ENCODE measurements around the gene APOM.

The APOM gene

DNA sequence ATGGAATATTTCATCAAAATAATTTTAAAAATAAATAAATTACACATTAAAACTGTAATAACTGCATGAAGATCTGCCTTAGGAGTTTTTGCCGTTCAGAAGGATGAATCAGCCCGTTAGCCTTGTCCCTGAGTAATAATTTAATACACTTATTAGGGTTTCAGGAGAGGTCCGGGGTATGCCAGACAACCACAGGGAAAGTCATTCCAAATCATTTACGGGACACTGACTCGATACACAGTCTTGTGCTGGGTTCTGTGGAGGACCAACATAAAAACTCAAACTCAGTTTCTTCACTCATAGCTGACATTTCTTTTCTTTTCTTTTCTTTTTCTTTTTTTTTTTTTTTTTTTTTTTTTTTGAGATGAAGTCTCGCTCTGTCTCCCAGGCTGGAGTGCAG is 50.2 kb downstream of the APOM start:
- no peak overlapping the region for H3K4me3 ChIP-seq (ENCODE audit: low read length)
- no peak for TF ChIP-seq ZNF274 (IDR thresholded peaks at IDR 0.05; ENCODE audit: low read depth, low read length)

DNA sequence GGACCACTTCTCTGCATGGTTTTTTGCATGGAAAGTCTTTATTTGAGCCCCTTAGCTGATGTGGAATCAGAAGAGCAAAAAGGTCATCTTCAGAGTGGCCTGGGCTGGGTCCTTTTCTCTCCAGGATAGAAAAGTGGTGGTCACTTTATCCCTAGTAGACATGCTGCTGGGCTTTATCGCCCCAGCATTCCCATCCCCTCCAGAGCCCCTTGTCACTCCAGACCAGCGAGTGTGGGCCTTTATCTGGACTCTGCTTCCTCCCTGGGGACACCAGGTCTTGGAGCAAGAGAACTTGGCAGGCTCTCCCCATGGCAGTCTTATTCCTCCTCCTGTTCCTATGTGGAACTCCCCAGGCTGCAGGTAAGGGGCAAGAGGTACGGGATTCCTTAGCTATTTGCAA is 50.9 kb downstream of the APOM start, which contains the start of gene LY6G6F:
TSS of gene LY6G6F (plus strand) at position 268 of the 400 bp plus-strand sequence. CDS start at position 309, 41 bp downstream.
- no peak for TF ChIP-seq ZNF274 (IDR thresholded peaks at IDR 0.05; ENCODE audit: low read depth, low read length)
- no peak within 1 kb of the TSS for H3K4me3 ChIP-seq (ENCODE audit: low read length)

DNA sequence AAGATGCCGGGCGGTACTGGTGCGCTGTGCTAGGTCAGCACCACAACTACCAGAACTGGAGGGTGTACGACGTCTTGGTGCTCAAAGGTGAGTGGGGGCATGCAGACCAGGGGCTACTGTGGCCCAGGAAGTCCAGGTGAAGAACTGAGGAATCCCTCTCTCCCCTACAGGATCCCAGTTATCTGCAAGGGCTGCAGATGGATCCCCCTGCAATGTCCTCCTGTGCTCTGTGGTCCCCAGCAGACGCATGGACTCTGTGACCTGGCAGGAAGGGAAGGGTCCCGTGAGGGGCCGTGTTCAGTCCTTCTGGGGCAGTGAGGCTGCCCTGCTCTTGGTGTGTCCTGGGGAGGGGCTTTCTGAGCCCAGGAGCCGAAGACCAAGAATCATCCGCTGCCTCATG is 52.0 kb downstream of the APOM start:
- no peak for TF ChIP-seq ZNF274 (IDR thresholded peaks at IDR 0.05; ENCODE audit: low read depth, low read length)
- no peak overlapping the region for H3K4me3 ChIP-seq (ENCODE audit: low read length)

Measured in GM08714 (cell line).